Neural cell (in vitro differentiated cells): ENCODE measurements around the gene UBE2QL1. TPM values are rescaled to one million over a fixed set of nuclear protein-coding genes. Genes with fewer than 3 reads are reported as not detected.

Experiments
- H2AFZ ChIP-seq: fragments of 200-600, 300-800 bp; sonication (generic), shearing (Covaris generic); 2 replicates; pipeline ENCODE4 v1.6.0; 2014; ENCODE audit warnings: low read depth, mild to moderate bottlenecking, antibody characterized with exemption, low read length, moderate library complexity
- H3F3A ChIP-seq: fragments of 200-600 bp; shearing (Covaris generic); 2 replicates; pipeline ENCODE4 v1.6.1; 2016; ENCODE audit warnings: mild to moderate bottlenecking, moderate library complexity, mixed read lengths, antibody characterized with exemption, low read length; ENCODE audit not compliant: insufficient read depth, poor library complexity, severe bottlenecking
- H3K27ac ChIP-seq: fragments of 200-600, 300-800 bp; sonication (generic), shearing (Covaris generic); 2 replicates; pipeline ENCODE4 v1.5.1; 2014; ENCODE audit warnings: mild to moderate bottlenecking, low read length, moderate library complexity
- H3K27me3 ChIP-seq: fragments of 300-800, 200-600 bp; sonication (generic), shearing (Covaris generic); 2 replicates; pipeline ENCODE4 v1.6.0; 2014; ENCODE audit warnings: mild to moderate bottlenecking, low read depth, low read length, moderate library complexity; ENCODE audit not compliant: insufficient read depth
- H3K36me3 ChIP-seq: fragments of 300-800, 200-600 bp; sonication (generic), shearing (Covaris generic); 2 replicates; pipeline ENCODE4 v1.5.1; 2014; ENCODE audit warnings: mild to moderate bottlenecking, antibody characterized with exemption, low read length, moderate library complexity; ENCODE audit not compliant: insufficient read depth
- H3K4me2 ChIP-seq: fragments of 300-800, 200-600 bp; sonication (generic), shearing (Covaris generic); 2 replicates; pipeline ENCODE4 v1.6.0; 2014; ENCODE audit warnings: mild to moderate bottlenecking, low read length
- H3K4me3 ChIP-seq: fragments of 300-800, 200-600 bp; sonication (generic), shearing (Covaris generic); 2 replicates; pipeline ENCODE4 v1.5.1; 2014; ENCODE audit warnings: mild to moderate bottlenecking, low read length, moderate library complexity
- H3K79me2 ChIP-seq: fragments of 200-600 bp; shearing (Covaris generic); replicated peaks from 2 replicates; pipeline ENCODE4 v1.6.0; 2014; ENCODE audit warnings: mild to moderate bottlenecking, low read length, moderate library complexity; ENCODE audit not compliant: insufficient read depth
- H3K9ac ChIP-seq: fragments of 300-800, 200-600 bp; sonication (generic), shearing (Covaris generic); 2 replicates; pipeline ENCODE4 v1.6.1; 2016; ENCODE audit warnings: mild to moderate bottlenecking, low read length, mixed read lengths
- H3K9me2 ChIP-seq: fragments of 200-600 bp; shearing (Covaris generic); 2 replicates; pipeline ENCODE4 v1.6.1; 2016; ENCODE audit warnings: mild to moderate bottlenecking, low read length, mixed read lengths; ENCODE audit not compliant: insufficient read depth
- H3K9me3 ChIP-seq: fragments of 200-600, 300-800 bp; sonication (generic), shearing (Covaris generic); 2 replicates; pipeline ENCODE4 v1.6.1; 2016; ENCODE audit warnings: mild to moderate bottlenecking, mixed run types, low read length, moderate library complexity, mixed read lengths
- H4K20me1 ChIP-seq: fragments of 200-600 bp; shearing (Covaris generic); 2 replicates; pipeline ENCODE4 v1.6.1; 2016; ENCODE audit warnings: mild to moderate bottlenecking, mixed run types; ENCODE audit not compliant: insufficient read depth
- CTCF ChIP-seq: fragments of 450-650 bp; IDR thresholded peaks from 2 replicates; pipeline ENCODE4 v1.5.1; 2014; ENCODE audit warnings: antibody characterized with exemption, mild to moderate bottlenecking, moderate library complexity; ENCODE audit not compliant: poor library complexity, severe bottlenecking
- EP300 ChIP-seq: fragments of 450-650 bp; conservative IDR thresholded peaks from 2 replicates; pipeline ENCODE4 v1.6.1; 2014; ENCODE audit warnings: antibody characterized with exemption, mild to moderate bottlenecking, moderate library complexity; ENCODE audit not compliant: poor library complexity, severe bottlenecking
- EZH2 ChIP-seq: fragments of 200-600, 300-800 bp; shearing (Covaris generic), sonication (generic); IDR thresholded peaks from 2 replicates; pipeline ENCODE4 v1.6.1; 2014; ENCODE audit warnings: antibody characterized with exemption, low read length, borderline replicate concordance, mild to moderate bottlenecking; ENCODE audit not compliant: insufficient read depth, poor library complexity, severe bottlenecking
- MXI1 ChIP-seq: fragments of 450-650 bp; conservative IDR thresholded peaks from 2 replicates; pipeline ENCODE4 v1.6.1; 2014; ENCODE audit warnings: antibody characterized with exemption, mild to moderate bottlenecking; ENCODE audit not compliant: poor library complexity, severe bottlenecking
- POLR2AphosphoS5 ChIP-seq: IDR thresholded peaks from 2 replicates; pipeline ENCODE4 v1.6.1; 2012
- RAD21 ChIP-seq: fragments of 450-650 bp; conservative IDR thresholded peaks from 2 replicates; pipeline ENCODE4 v1.6.1; 2014; ENCODE audit warnings: antibody characterized with exemption, mild to moderate bottlenecking, moderate library complexity
- REST ChIP-seq: IDR thresholded peaks from 2 replicates; pipeline ENCODE4 v1.6.1; 2012; ENCODE audit warnings: borderline replicate concordance
- SMC3 ChIP-seq: fragments of 450-650 bp; conservative IDR thresholded peaks from 2 replicates; pipeline ENCODE4 v1.6.1; 2014; ENCODE audit warnings: antibody characterized with exemption, mild to moderate bottlenecking, moderate library complexity; ENCODE audit not compliant: poor library complexity
- TAF1 ChIP-seq: IDR thresholded peaks from 2 replicates; pipeline ENCODE4 v1.6.1; 2012; ENCODE audit warnings: low read depth
- polyA plus RNA-seq: library from polyadenylated mRNA; depleted of rRNA; stranded (reverse); fragments of >200 nt; gene quantifications from 2 replicates; pipeline ENCODE4 v1.2.3, GENCODE V29; 2014

Gene UBE2QL1
- polyA plus RNA-seq, 1 donor from 2014 or later = 13.8 TPM

DNA sequence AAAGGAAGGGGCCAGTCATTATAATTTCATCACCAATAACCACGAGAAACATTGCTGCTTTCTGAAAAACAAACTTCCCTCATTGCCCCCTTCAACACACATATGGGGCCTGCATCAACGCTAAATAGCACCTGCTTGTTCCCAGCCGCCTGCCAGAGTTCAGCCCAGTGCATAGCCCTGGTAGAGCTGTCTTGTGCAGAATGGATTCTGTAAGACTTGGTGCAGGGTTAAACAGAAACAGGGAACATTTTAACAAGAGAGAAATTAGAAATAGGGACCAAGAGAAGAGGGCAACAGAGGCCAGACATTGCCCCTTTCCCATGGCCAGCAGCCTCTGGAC lies 56.7 kb downstream of the UBE2QL1 start:
- H3K9me2 ChIP-seq = no peaks in the 10 kb centered on the region
- H3K36me3 ChIP-seq = no peaks in the 10 kb centered on the region
- H3K4me2 ChIP-seq = no peak overlapping the region
- no peaks in the 10 kb centered on the region for H3K79me2 ChIP-seq
- TF ChIP-seq POLR2AphosphoS5 (no peak), MXI1 (no peak), RAD21 (no peak), EZH2 (no peak), REST (no peak), EP300 (no peak)
- no peaks in the 10 kb centered on the region for H3F3A ChIP-seq
- H3K9me3 ChIP-seq = no peaks in the 10 kb centered on the region
- H3K27ac ChIP-seq = no peak overlapping the region
- H2AFZ ChIP-seq = no peak overlapping the region
- H3K9ac ChIP-seq = no peak overlapping the region
- H3K4me3 ChIP-seq = no peak overlapping the region
- no peaks in the 10 kb centered on the region for H4K20me1 ChIP-seq
- H3K27me3 ChIP-seq = no peaks in the 10 kb centered on the region

DNA sequence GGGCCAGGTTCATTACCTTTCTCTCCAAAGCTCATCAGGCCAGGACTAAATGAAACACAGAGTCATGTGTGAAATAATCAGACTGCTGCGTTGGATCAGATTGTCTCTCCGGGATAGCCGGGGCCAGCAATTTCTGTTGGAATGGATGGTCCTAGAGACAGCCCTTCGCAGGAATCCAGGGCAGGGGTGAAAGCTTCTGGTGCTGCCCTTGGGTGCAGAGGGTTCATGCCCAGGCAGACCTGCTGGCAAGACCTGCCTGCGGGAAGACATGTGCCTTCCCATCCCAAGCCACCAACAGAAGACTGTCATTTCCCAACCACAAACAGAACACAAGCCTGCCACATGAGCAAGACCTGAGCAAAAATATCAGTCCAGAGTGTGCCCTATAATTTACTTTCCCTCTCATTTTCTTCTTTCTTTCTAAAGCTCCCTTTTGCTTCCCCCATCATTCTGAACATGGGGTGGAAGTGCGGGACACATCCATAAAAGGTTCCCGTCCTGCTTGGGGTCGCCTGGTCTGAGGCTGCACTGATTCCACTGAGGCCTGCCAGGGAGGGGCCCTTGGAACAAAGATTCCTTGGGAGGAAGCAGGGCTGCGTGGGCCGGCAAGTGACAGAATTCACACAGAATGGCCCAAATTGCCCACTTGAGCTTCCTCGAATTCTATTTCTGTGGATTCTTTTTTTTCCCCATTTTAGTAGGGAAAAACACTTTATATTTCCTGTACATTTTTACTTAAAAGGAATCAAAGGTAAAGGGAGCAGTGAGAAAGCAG lies 57.3 kb downstream of the UBE2QL1 start:
- Histone ChIP-seq H3K4me3 (no peak overlapping the region), H3F3A (no peaks in the 10 kb centered on the region), H4K20me1 (no peaks in the 10 kb centered on the region), H3K9me2 (no peaks in the 10 kb centered on the region), H3K9me3 (no peaks in the 10 kb centered on the region), H3K27me3 (no peaks in the 10 kb centered on the region), H3K27ac (no peak overlapping the region), H3K9ac (no peak overlapping the region), H3K36me3 (no peaks in the 10 kb centered on the region), H3K79me2 (no peaks in the 10 kb centered on the region), H3K4me2 (no peak overlapping the region), H2AFZ (no peak overlapping the region)
- TF ChIP-seq SMC3 (no peak), RAD21 (no peak), TAF1 (no peak), POLR2AphosphoS5 (no peak)

GRCh38 chr5:6506611-6507010 lies 58.0 kb downstream of the UBE2QL1 start:
- TF ChIP-seq REST (no peak), TAF1 (no peak), EP300 (no peak), MXI1 (no peak), POLR2AphosphoS5 (no peak), EZH2 (no peak), RAD21 (no peak), CTCF (no peak), SMC3 (no peak)
- Histone ChIP-seq H3K9me2 (no peaks in the 10 kb centered on the region), H3K27ac (no peak overlapping the region), H3K27me3 (no peaks in the 10 kb centered on the region), H3K9ac (no peak overlapping the region), H3F3A (no peaks in the 10 kb centered on the region), H4K20me1 (no peaks in the 10 kb centered on the region), H3K4me3 (no peak overlapping the region), H3K9me3 (no peaks in the 10 kb centered on the region), H3K4me2 (no peak overlapping the region), H3K36me3 (no peaks in the 10 kb centered on the region), H2AFZ (no peak overlapping the region), H3K79me2 (no peaks in the 10 kb centered on the region)
